ENCODE measurements around the gene PKP1.

- TF ChIP-seq CTCF (IDR thresholded peaks at IDR 0.05) (no peak), POLR2A (IDR thresholded peaks at IDR 0.05) (peak; percentile 14)
Measured at GRCh38 chr1:201299968-201300367, 16.7 kb downstream of the PKP1 start.
